ENCODE results near the gene LRRC56.

The LRRC56 gene

DNA sequence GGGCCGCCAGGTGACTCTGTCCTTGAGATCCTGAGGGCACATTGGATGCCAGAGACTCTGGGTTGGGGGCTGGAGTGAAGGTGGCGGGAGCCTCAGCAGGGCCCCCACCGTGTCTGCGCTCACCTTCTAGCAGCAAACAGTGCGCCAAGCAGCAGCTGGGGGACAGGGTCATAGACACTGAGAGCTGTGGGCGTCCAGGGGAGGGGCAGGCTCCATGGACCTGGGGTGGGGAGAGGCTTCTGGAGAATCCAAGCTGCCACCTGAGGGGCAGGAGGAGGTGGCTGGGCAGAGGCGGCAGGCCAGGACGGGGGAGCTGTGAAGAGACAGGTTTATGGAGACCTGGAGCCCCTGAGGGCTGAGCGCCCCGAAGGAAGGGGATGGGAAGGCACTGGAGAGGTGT is 47.0 kb downstream of the LRRC56 start:
- TF ChIP-seq, protein P1, sequence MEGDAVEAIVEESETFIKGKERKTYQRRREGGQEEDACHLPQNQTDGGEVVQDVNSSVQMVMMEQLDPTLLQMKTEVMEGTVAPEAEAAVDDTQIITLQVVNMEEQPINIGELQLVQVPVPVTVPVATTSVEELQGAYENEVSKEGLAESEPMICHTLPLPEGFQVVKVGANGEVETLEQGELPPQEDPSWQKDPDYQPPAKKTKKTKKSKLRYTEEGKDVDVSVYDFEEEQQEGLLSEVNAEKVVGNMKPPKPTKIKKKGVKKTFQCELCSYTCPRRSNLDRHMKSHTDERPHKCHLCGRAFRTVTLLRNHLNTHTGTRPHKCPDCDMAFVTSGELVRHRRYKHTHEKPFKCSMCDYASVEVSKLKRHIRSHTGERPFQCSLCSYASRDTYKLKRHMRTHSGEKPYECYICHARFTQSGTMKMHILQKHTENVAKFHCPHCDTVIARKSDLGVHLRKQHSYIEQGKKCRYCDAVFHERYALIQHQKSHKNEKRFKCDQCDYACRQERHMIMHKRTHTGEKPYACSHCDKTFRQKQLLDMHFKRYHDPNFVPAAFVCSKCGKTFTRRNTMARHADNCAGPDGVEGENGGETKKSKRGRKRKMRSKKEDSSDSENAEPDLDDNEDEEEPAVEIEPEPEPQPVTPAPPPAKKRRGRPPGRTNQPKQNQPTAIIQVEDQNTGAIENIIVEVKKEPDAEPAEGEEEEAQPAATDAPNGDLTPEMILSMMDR (conservative IDR thresholded peaks at IDR 0.05; ENCODE audit: low read depth) = no peak
- DNase-seq (ENCODE audit: low spot score) = no peak
- no peak overlapping the region for H3K27ac ChIP-seq
- ChIA-PET POLR2A (ENCODE audit: low non-redundant PET) (no interaction called here), CTCF (no interaction called here)

DNA sequence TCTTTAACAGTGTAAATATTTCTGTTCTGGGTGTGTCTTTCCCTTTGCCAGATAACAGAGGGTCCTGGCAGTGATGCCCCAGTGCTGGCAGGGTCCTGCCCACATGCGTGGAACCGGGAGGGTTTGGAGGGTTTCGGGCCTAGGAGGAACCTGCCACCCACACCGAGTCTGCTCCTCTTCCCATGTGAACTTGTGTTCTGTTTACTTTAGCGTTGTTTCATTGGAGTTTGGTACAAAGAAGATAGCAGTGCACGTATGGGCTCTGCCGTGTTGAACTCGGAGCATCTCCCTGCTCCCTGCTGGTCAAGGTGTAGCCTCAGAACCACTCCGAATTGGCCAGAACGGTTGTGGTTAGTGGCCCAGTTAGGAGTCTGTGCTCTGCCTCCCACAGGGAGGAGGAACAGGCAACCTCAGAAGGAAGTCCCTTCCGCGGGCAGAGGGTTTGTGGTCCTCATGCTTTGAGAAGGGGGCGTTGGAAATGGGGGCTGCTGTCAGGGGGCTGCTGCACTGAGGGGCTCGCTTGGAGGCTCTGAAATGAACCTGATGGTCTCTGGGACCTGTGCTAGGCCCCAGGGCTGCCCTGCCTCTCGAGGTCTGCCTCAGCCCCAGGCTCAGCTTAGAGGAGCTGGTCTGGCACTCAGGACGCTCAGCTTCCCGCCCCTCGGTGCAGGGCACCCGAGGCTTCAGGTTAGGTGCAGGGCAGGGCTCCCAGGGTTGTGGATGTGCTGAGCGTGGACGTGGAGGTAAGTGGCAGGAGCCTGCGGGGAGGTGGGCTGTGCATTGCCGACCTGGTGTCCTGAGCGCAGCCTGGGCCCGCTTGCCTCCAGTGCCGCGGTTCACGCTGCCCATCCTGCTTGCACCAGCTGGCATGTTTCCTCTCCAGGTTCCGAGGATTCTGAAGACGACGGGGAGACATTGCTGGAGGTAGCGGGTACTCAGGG is 49.3 kb downstream of the LRRC56 start:
- ChIA-PET POLR2A (ENCODE audit: low non-redundant PET) (no interaction called here), CTCF (no interaction called here)
- H3K27ac ChIP-seq = peak overlapping the region; percentile 50
- DNase-seq (ENCODE audit: low spot score) = no peak
- TF ChIP-seq, protein P1 (conservative IDR thresholded peaks at IDR 0.05; ENCODE audit: low read depth) = no peak

DNA sequence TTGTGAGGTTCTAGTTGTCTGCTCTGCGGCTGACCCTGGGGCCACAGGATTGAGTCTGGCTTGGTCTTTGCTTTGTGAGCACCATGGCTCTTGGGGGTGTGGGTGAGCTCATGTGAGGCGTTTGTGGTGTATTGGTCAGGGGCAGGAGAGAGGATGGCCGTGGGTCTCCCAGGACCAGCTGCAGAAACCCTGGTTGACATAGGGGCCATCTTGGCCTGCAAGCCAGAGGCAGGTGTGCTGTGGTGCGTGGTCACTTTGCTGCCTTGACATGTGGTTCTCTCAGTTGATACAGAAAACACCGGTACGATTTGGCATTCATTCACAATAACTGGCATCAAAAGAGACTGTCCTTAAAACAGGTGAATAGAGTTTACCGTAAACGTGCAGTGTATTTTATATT is 50.2 kb downstream of the LRRC56 start:
- TF ChIP-seq, protein P1 (conservative IDR thresholded peaks at IDR 0.05; ENCODE audit: low read depth) = no peak
- ChIA-PET CTCF (no interaction called here), POLR2A (ENCODE audit: low non-redundant PET) (no interaction called here)
- peak overlapping the region; percentile 50 for H3K27ac ChIP-seq
- DNase-seq (ENCODE audit: low spot score) = no peak

DNA sequence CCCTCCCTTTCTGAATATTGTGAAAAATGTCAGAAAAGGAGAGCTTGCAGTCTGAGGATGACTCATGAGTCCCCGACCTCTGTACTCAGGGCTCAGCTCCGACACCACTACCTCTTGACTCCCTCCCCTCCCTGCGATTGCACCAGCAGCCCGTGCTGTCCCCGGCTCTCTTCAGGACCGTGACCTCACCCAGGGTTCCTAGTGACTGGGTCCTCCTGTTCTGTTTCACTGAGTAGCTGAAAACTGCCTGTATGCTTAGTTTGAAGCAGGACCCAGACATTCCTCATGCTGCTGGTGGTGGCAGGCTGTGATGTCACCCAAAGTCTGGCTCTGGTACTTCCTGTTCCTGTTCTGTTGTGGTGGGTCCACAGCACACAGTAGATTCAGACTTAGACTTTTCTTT is 50.7 kb downstream of the LRRC56 start:
- DNase-seq (ENCODE audit: low spot score) = no peak
- CTCF ChIA-PET = interaction anchor here (0.7 kb wide), 1 partner anchor 165 kb away, joined by 4 read pairs; no protein-coding TSS in a partner anchor
- peak overlapping the region; percentile 50 for H3K27ac ChIP-seq
- POLR2A ChIA-PET (ENCODE audit: low non-redundant PET) = no interaction called here
- TF ChIP-seq, protein P1 (conservative IDR thresholded peaks at IDR 0.05; ENCODE audit: low read depth) = no peak

DNA sequence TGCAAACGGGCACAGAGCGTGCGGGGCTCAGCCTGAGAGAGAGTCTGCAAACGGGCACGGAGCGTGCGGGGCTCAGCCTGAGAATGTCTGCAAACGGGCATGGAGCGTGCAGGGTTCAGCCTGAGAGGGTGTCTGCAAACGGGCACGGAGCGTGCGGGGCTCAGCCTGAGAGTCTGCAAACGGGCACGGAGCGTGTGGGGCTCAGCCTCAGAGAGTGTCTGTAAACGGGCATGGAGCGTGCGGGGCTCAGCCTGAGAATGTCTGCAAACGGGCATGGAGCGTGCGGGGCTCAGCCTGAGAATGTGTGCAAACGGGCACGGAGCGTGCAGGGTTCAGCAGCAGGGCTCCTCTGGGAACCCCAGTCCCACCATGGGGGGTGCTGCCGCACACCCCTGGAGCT is 52.5 kb downstream of the LRRC56 start:
- DNase-seq (ENCODE audit: low spot score) = no peak
- no peak overlapping the region for H3K27ac ChIP-seq
- ChIA-PET CTCF (no interaction called here), POLR2A (ENCODE audit: low non-redundant PET) (no interaction called here)
- TF ChIP-seq, protein P1 (conservative IDR thresholded peaks at IDR 0.05; ENCODE audit: low read depth) = no peak

DNA sequence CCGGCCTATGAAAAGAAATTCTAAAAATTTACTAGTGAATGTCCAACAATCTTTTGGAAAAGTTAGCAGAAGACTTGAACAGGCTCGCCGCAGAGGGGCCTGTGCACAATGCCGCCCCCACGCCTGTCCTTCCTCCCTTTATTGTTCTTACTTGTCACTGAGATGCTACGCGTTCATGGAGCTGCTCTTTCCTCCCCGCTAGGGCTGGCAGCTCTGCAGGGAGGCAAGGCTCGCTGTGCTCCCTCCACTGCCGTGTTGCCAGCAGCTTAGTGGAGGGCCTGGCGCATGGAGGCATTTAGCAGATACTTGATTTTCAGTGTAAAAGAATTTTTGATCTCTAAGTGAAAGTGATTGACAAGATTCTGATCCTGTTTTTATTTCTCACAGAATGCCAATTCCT is 53.7 kb downstream of the LRRC56 start:
- CTCF ChIA-PET = no interaction called here
- no peak for DNase-seq (ENCODE audit: low spot score)
- TF ChIP-seq, protein P1 (conservative IDR thresholded peaks at IDR 0.05; ENCODE audit: low read depth) = no peak
- POLR2A ChIA-PET (ENCODE audit: low non-redundant PET) = no interaction called here
- H3K27ac ChIP-seq = peak overlapping the region; percentile 9; the same call in 1 of the 2 replicates
